Panc1 (cell line): ENCODE measurements around the gene CREBBP. TPM values are rescaled to one million over a fixed set of nuclear protein-coding genes. Genes with fewer than 3 reads are reported as not detected.
A peak's percentile ranks its signal among the peaks of the same experiment; 100 is the strongest.

ENCODE experiments used
- ATAC-seq: fragments of 200-7000 bp; cut with Tn5 transposase; 2 replicates; pipeline ENCODE4 v1.9.1; 2020; ENCODE audit warnings: mild to moderate bottlenecking, moderate library complexity
- BruUV-seq: library from RNA; stranded (reverse); fragments of 400-500 nt; replicated peaks from 2 replicates; lab custom pipeline; 2021; lab: Mats Ljungman, UMichigan
- CTCF ChIA-PET: fragments of 300-600 bp; sonication (Branson Sonifier 250); formaldehyde crosslinking; loops from one replicate; lab custom pipeline; 2022; ENCODE audit warnings: antibody characterized with exemption; lab: Charles Lee
- POLR2A ChIA-PET: fragments of 300-600 bp; sonication (Branson Sonifier 250); formaldehyde crosslinking; loops from one replicate; lab custom pipeline; 2022; ENCODE audit warnings: antibody characterized with exemption; lab: Charles Lee
- DNase-seq: peaks from one replicate; pipeline ENCODE4 v3.0.0-alpha.2; 2010; ENCODE audit warnings: low read depth, low spot score
- H3K27ac ChIP-seq: 2 replicates; pipeline ENCODE4 v1.5.1; 2011; ENCODE audit warnings: mild to moderate bottlenecking, low read length, inconsistent platforms
- H3K27me3 ChIP-seq: fragments of 200-500 bp; sonication (Bioruptor generic); 2 replicates; pipeline ENCODE4 v1.6.0; 2014; ENCODE audit warnings: low read length, inconsistent platforms; ENCODE audit not compliant: control insufficient read depth, insufficient read depth
- H3K36me3 ChIP-seq: fragments of 200-500 bp; sonication (Bioruptor generic); 2 replicates; pipeline ENCODE4 v1.5.1; 2014; ENCODE audit warnings: inconsistent platforms, mild to moderate bottlenecking, low read length, moderate library complexity; ENCODE audit not compliant: control insufficient read depth, insufficient read depth
- H3K4me1 ChIP-seq: 2 replicates; pipeline ENCODE4 v1.5.1; 2011; ENCODE audit warnings: inconsistent platforms, mild to moderate bottlenecking, low read length, moderate library complexity; ENCODE audit not compliant: control insufficient read depth, insufficient read depth
- H3K4me3 ChIP-seq, 2 experiments: 2 replicates each; pipeline ENCODE4 v1.5.1; 2011 to 2012; ENCODE audit warnings: low read depth in 2 of 2, low read length in 2 of 2, mild to moderate bottlenecking in 2 of 2, inconsistent platforms in 1 of 2, moderate library complexity in 1 of 2
- H3K9me3 ChIP-seq: fragments of 200-500 bp; sonication (Bioruptor generic); 2 replicates; pipeline ENCODE4 v1.5.1; 2014; ENCODE audit warnings: low read depth, mild to moderate bottlenecking, inconsistent platforms, low read length, moderate library complexity; ENCODE audit not compliant: control insufficient read depth, insufficient read depth
- POLR2AphosphoS5 ChIP-seq: IDR thresholded peaks from 2 replicates; pipeline ENCODE4 v1.6.1; 2012; ENCODE audit warnings: mild to moderate bottlenecking, low read depth, low read length, moderate library complexity
- SIN3A ChIP-seq: IDR thresholded peaks from 2 replicates; pipeline ENCODE4 v1.6.1; 2012; ENCODE audit warnings: low read depth, mild to moderate bottlenecking, low read length, moderate library complexity, borderline replicate concordance; ENCODE audit not compliant: insufficient read depth
- TCF7L2 ChIP-seq: IDR thresholded peaks from 2 replicates; pipeline ENCODE4 v1.6.1; 2011; ENCODE audit warnings: mild to moderate bottlenecking, low read depth, low read length, inconsistent platforms
- in situ Hi-C: cut with HindIII; loops from 2 replicates; pipeline ENCODE4 v1.10.0; 2016; ENCODE audit warnings: low sequenced_read_pairs, low pct_unique_long_range_greater_than_20kb
- intact Hi-C: fragments of 100-400 bp; cut with micrococcal nuclease; formaldehyde crosslinking; loops from one replicate; pipeline ENCODE4 v1.10.0; 2022; ENCODE audit not compliant: unreplicated experiment
- total RNA-seq: library from RNA; stranded (reverse); gene quantifications from one replicate; pipeline ENCODE4 v1.2.1, GENCODE V29; 2021; ENCODE audit not compliant: unreplicated experiment
- TF ChIP-seq, protein P1 (sequence below): fragments of 450-650 bp; IDR thresholded peaks from 2 replicates; pipeline ENCODE4 v1.5.1; 2017; ENCODE audit warnings: mild to moderate bottlenecking
- TF ChIP-seq, protein P2 (sequence below), 2 experiments: IDR thresholded peaks; 2 replicates each; pipeline ENCODE4 v1.6.1; 2011 to 2012; ENCODE audit warnings: low read depth in 2 of 2, control low read depth in 1 of 2, low read length in 1 of 2, mild to moderate bottlenecking in 1 of 2, moderate library complexity in 1 of 2; ENCODE audit not compliant: insufficient read depth in 1 of 2

CREBBP gene
- total RNA-seq, 1 experiment from 2014 or later, result 60.2 TPM

DNA sequence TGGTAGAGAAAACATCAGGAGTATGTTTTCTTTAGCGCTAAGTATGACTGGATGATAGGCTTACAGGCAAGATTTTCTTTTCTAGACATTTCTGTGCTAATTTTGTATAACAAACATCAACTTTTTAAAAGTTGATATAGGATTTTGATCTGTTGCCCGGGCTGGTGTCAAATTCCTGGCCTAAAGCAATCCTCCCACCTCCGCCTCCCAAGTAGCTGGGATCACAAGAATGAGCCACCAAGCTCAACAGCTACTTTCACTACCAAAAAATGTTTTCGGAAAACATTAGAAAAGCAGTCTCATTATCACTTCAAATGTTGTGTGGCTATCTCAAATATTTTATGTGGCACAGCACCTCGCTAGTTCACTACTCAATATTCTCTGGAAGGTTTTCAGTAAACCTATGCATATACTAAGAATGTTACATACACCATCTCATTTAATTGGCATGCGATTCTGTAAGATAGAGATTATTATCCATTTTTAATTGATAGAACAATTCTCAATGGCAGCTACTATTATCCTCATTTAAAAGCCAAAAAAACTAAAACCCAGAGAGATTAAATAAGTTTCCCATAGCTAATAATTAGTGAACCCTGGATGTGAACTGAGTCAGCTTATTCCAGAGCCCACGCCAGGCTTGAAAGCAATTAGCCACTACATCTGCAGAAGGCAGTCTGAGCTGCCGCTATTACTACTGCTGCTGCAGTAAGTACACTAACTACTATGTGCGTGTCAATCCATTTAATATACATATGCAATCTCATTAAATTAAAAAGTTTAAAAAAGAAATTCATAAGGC lies 41.7 kb downstream of the CREBBP start:
- intact Hi-C loops (no loop called here), in situ Hi-C loops (no loop called here)
- POLR2A ChIA-PET, result no interaction called here
- no peaks in the 10 kb centered on the region for H3K4me1 ChIP-seq
- no peak for DNase-seq
- TF ChIP-seq POLR2AphosphoS5 (no peak), TCF7L2 (no peak), SIN3A (no peak)
- TF ChIP-seq, protein P1, sequence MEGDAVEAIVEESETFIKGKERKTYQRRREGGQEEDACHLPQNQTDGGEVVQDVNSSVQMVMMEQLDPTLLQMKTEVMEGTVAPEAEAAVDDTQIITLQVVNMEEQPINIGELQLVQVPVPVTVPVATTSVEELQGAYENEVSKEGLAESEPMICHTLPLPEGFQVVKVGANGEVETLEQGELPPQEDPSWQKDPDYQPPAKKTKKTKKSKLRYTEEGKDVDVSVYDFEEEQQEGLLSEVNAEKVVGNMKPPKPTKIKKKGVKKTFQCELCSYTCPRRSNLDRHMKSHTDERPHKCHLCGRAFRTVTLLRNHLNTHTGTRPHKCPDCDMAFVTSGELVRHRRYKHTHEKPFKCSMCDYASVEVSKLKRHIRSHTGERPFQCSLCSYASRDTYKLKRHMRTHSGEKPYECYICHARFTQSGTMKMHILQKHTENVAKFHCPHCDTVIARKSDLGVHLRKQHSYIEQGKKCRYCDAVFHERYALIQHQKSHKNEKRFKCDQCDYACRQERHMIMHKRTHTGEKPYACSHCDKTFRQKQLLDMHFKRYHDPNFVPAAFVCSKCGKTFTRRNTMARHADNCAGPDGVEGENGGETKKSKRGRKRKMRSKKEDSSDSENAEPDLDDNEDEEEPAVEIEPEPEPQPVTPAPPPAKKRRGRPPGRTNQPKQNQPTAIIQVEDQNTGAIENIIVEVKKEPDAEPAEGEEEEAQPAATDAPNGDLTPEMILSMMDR, result no peak
- TF ChIP-seq, protein P2, sequence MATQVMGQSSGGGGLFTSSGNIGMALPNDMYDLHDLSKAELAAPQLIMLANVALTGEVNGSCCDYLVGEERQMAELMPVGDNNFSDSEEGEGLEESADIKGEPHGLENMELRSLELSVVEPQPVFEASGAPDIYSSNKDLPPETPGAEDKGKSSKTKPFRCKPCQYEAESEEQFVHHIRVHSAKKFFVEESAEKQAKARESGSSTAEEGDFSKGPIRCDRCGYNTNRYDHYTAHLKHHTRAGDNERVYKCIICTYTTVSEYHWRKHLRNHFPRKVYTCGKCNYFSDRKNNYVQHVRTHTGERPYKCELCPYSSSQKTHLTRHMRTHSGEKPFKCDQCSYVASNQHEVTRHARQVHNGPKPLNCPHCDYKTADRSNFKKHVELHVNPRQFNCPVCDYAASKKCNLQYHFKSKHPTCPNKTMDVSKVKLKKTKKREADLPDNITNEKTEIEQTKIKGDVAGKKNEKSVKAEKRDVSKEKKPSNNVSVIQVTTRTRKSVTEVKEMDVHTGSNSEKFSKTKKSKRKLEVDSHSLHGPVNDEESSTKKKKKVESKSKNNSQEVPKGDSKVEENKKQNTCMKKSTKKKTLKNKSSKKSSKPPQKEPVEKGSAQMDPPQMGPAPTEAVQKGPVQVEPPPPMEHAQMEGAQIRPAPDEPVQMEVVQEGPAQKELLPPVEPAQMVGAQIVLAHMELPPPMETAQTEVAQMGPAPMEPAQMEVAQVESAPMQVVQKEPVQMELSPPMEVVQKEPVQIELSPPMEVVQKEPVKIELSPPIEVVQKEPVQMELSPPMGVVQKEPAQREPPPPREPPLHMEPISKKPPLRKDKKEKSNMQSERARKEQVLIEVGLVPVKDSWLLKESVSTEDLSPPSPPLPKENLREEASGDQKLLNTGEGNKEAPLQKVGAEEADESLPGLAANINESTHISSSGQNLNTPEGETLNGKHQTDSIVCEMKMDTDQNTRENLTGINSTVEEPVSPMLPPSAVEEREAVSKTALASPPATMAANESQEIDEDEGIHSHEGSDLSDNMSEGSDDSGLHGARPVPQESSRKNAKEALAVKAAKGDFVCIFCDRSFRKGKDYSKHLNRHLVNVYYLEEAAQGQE (IDR thresholded peaks at IDR 0.05; ENCODE audit: insufficient read depth in 1 of 2, low read depth in 2 of 2, low read length in 1 of 2), result no peak
- no peaks in the 10 kb centered on the region for H3K27me3 ChIP-seq
- CTCF ChIA-PET, result no interaction called here
- H3K27ac ChIP-seq, result no peak overlapping the region
- no peaks in the 10 kb centered on the region; the same call in 1 of the 2 replicates for H3K36me3 ChIP-seq
- no TSS peak for BruUV-seq
- H3K4me3 ChIP-seq, result no peak overlapping the region
- ATAC-seq, result no peak
- no peaks in the 10 kb centered on the region for H3K9me3 ChIP-seq

DNA sequence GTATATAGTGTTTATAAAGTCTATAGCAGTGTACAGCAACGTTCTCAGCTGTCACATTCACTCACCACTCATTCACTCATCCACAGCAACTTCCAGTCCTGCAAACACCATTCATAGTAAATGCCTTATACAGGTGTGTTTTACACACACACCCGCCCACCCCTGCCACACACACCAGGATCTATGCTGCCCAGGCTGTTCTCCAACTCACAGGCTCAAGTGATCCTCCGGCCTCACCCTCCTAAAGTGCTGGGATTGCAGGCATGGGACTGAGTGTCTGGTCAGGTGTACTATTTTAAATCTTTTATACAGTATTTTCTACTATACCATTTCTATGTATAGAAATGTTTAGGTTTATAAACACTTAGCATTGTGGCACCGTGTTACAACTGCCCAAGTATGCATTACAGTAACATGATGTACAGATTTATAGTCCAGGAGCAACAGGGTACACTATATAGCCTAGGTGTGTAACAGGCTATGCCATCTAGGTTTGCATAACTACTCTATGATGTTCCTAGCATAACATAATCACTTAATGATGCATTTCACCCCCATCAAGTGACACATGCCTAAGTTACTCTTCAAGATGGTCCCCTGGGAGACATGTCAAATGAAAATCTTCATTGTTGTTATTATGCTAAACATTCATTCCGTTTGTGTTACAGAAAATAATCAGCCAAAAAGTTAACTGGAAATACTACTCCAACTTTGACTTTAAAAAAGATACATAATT lies 42.5 kb downstream of the CREBBP start:
- POLR2A ChIA-PET, result interaction anchor here (0.6 kb wide), 1 partner anchor 704 kb away, joined by 3 read pairs; no protein-coding TSS in a partner anchor

More for the DNA sequence above, 42.5 kb downstream of the CREBBP start:
- TSS peak; percentile 7 for BruUV-seq
- H3K4me1 ChIP-seq, result no peaks in the 10 kb centered on the region
- H3K36me3 ChIP-seq, result no peaks in the 10 kb centered on the region; the same call in 1 of the 2 replicates
- H3K27me3 ChIP-seq, result no peaks in the 10 kb centered on the region
- in situ Hi-C loops (no loop called here), intact Hi-C loops (no loop called here)
- TF ChIP-seq TCF7L2, result no peak
- TF ChIP-seq, protein P1, result no peak
- no peak for TF ChIP-seq SIN3A
- TF ChIP-seq, protein P2 (IDR thresholded peaks at IDR 0.05; ENCODE audit: insufficient read depth in 1 of 2, low read depth in 2 of 2, low read length in 1 of 2), result no peak
- no peak for TF ChIP-seq POLR2AphosphoS5
- CTCF ChIA-PET, result no interaction called here
- H3K27ac ChIP-seq, result no peak overlapping the region
- ATAC-seq (no peak), DNase-seq (no peak)
- no peak overlapping the region for H3K4me3 ChIP-seq
- no peaks in the 10 kb centered on the region for H3K9me3 ChIP-seq
